ENCODE data around the gene STS.

The STS gene

DNA sequence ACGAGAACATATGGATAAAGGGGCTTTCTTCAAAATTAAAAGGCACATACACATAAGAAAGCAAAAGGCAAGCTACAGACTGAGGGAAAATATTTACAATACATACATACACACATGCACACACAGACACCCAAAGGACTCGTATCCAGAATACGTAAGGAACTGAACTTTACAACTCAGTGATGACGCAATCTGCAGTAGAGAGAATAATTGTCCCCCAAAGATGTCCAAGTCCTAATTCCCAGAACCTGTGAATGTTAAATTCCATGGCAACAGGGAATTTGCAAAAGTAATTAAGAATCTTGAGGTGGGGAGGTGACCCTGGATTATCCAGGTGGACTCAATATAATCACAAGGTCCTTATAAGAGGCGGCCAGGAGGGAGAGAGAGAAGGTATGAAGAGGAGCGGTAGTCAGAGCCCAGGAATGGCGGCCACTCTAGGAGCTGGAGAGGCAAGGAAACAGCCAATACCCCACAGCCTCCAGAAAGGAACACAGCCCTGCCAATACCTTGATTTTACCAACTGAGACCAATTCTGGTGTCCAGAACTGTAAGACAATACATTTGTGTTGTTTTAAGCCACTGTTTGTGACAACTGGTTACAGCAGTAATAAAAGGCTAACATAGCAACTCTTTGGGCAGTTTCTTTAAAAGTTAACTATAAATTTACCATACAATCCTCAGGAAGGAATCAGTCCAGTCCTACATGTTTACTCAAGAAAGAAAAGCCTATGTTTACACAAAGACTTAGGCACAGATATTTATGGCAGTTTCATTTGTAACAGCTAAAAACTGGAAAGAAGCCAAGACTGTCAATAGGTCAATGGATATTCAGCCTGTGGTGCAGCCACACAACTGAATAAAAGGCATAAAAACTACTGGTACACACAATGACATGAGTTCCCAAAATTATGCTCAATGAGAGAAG is 27.3 kb upstream of the STS start:
- H3K9ac ChIP-seq (ENCODE audit: low read depth, low read length), result no peak overlapping the region
- H3K4me1 ChIP-seq (ENCODE audit: insufficient read depth, low read length), result no peaks in the 10 kb centered on the region
- H3K9me3 ChIP-seq (ENCODE audit: control insufficient read depth, insufficient read depth, low read length), result no peaks in the 10 kb centered on the region

DNA sequence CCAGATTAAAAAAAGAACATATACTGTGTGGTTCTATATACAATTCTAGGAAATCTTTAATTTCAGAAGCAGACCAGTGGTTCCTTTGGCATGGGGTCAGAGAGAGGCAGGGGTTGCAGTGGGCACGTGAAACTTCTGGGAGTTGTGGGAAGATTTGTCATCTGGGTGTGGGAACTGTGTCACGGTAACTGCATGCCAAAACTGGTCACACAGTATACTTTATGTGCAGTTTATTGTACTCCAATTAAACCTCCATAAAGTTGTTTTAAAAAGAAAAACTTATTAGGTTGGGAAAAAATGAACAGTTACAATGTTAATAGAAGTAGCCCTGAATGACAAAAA is 26.7 kb upstream of the STS start:
- H3K9ac ChIP-seq (ENCODE audit: low read depth, low read length), result no peak overlapping the region
- no peaks in the 10 kb centered on the region for H3K9me3 ChIP-seq (ENCODE audit: control insufficient read depth, insufficient read depth, low read length)
- no peaks in the 10 kb centered on the region for H3K36me3 ChIP-seq (ENCODE audit: insufficient read depth, low read length)
- no peaks in the 10 kb centered on the region for H3K4me1 ChIP-seq (ENCODE audit: insufficient read depth, low read length)

More for the DNA sequence above, 27.3 kb upstream of the STS start:
- H3K36me3 ChIP-seq (ENCODE audit: insufficient read depth, low read length), result no peaks in the 10 kb centered on the region

DNA sequence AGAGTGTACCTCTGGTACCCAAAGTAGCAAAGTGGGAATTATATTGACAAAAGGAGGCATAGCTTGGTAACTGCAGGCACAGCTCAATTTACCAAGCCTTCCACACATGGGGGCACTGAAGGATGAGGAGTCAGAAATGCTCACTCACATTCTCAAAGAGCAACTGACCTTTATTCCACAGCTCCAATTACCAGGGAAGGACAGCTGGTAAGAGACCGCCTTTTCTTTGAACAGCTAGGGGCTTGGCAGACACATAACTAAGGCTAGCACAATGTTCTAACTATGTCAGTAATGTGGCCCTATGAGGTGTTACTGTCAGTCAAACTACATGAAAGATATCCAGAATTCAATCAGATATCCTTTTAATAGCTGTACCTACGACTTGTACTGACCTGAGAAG is 20.5 kb upstream of the STS start:
- Histone ChIP-seq H3K9ac (ENCODE audit: low read depth, low read length) (no peak overlapping the region), H3K4me1 (ENCODE audit: insufficient read depth, low read length) (peaks cover 2% of the 10 kb centered on the region; the same call in 1 of the 2 replicates), H3K36me3 (ENCODE audit: insufficient read depth, low read length) (no peaks in the 10 kb centered on the region; the same call in 1 of the 2 replicates), H3K9me3 (ENCODE audit: control insufficient read depth, insufficient read depth, low read length) (no peaks in the 10 kb centered on the region)

DNA sequence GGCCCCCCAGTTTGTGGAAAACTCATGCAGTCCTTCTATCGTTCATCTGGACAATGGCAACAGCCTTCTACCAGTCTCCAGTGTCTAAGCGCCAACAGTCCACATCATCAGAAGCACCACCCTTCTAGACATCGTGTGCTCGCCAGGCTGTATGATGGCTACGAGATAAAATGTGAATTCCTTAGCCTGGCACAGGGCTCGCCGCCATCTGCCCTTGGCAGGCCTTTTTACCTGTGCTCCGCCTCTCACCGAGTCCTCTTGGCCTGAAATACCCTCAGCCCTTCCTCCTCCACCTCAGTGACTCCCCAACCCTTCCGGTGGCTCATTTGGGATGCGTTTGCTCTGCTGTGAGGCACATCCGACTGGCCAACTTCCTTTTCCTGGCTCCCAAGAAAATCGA is 15.9 kb upstream of the STS start:
- Histone ChIP-seq H3K9ac (ENCODE audit: low read depth, low read length) (no peak overlapping the region), H3K4me1 (ENCODE audit: insufficient read depth, low read length) (peaks cover 11% of the 10 kb centered on the region), H3K36me3 (ENCODE audit: insufficient read depth, low read length) (no peaks in the 10 kb centered on the region; the same call in 1 of the 2 replicates), H3K9me3 (ENCODE audit: control insufficient read depth, insufficient read depth, low read length) (no peaks in the 10 kb centered on the region)

DNA sequence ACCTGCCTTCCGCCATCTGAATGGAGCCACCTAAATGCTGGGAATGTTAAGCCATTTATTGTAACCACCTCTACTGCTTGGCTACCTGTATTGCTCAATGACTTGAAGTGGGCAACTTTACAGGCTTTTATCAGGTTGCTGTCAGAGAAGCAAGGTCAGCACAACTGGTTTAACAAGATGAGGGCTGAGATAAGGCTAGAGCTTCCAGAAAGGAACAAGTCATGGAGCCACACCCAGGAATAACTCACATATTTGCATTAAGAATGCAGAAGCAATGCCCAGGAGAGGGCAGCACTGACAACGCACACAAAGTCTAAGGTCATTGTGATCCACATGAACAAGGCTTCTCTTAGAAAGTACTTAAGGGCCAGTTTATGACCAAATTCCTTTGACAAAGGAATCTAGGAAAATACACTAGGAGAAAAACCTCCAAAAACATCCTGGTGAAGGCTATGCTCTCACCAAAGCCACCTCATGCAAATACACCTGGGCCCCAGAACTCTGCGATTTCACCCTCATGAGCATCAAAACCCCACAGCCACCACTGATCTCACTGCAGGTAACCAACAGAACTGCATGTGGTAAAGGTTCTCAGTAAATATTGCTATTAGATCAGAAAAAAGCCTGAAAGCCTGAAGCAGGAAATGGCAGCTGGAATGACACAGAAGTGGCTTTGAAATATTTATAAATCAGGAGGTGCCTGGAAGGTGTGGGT is 15.0 kb upstream of the STS start:
- no peak overlapping the region for H3K9ac ChIP-seq (ENCODE audit: low read depth, low read length)
- no peaks in the 10 kb centered on the region for H3K9me3 ChIP-seq (ENCODE audit: control insufficient read depth, insufficient read depth, low read length)

DNA sequence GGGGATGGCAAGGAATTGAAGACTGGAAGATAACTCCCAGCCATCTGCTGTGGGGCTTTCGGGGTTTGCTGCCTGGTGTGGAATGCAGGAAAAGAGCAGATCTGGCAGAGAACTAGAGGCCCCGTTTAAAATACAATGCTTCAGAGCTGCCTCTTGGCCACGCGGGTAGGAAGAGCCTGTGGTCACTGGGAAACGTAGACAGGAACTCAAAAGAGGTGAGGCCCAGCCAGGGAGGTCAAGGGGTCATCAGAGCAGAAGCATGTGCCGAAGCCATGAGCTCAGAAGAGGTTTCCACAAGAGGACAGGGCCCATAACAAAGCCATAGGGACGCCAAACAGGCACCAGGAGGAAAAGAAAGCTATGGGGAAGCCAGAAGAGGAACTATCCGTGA is 14.5 kb upstream of the STS start:
- H3K9ac ChIP-seq (ENCODE audit: low read depth, low read length), result no peak overlapping the region
- peaks cover 11% of the 10 kb centered on the region for H3K4me1 ChIP-seq (ENCODE audit: insufficient read depth, low read length)
- H3K9me3 ChIP-seq (ENCODE audit: control insufficient read depth, insufficient read depth, low read length), result no peaks in the 10 kb centered on the region
- H3K36me3 ChIP-seq (ENCODE audit: insufficient read depth, low read length), result no peaks in the 10 kb centered on the region; the same call in 1 of the 2 replicates

More for the DNA sequence above, 15.0 kb upstream of the STS start:
- peaks cover 11% of the 10 kb centered on the region for H3K4me1 ChIP-seq (ENCODE audit: insufficient read depth, low read length)
- no peaks in the 10 kb centered on the region; the same call in 1 of the 2 replicates for H3K36me3 ChIP-seq (ENCODE audit: insufficient read depth, low read length)

DNA sequence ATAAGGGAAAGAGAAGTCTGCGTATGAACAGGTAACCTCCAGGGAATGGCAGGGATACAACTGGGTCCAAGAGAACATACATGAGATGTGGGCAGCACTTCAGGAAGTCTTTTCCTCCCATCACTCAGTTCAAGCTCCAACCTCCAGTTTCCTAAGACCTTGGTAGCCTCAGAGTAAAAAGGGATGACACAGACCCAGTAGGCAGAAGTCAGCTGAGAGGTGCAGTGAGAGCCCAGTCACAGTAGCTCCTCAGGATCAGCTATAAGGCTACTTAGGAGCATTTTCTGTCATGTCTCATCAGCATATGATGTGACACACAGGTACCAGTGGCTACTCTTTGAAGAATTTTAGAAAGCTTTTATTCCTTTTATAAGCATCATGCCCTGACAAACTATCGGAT is 12.5 kb upstream of the STS start:
- Histone ChIP-seq H3K36me3 (ENCODE audit: insufficient read depth, low read length) (no peaks in the 10 kb centered on the region; the same call in 1 of the 2 replicates), H3K9ac (ENCODE audit: low read depth, low read length) (no peak overlapping the region), H3K9me3 (ENCODE audit: control insufficient read depth, insufficient read depth, low read length) (no peaks in the 10 kb centered on the region), H3K4me1 (ENCODE audit: insufficient read depth, low read length) (peaks cover 11% of the 10 kb centered on the region)

DNA sequence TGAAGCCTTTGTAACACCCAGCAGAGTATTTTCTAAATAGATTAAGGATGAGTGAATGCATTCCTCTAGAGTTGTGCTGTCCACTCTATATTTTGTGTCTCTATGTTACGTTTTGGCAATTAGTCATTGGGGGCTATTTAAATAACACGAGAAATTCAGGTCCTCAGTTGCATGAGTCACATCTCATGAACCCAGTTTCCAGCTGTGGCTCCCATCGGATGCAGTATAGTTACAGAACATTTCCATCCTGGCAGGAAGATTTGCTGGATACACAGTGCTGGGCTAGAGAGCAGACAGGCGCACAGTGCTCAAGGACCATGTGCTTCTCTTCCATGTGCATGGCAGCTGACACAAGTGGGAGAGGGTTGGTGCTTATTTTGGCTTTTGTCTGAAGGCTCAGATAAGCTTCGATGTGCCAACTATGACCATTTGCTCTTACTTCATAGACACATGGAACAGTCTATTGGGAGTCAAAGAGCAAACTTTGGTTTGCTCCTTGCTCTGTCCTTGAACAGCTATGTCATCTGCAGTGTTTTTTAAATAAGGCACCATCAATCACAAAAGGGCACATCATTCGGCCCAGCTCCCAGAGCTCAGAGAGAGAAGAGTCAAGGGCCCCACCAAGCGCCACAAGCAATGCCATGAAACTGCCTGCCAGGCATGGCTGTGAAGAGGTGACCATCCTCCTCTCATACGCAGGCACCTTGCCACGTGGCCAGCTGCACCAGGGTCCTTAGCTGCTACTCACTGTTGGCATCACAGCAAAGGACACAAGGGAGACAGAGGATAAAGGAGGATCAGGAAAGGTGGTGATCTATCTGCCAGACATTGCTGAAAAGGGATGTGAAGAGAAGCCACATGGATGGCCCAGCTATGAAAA is 8.1 kb upstream of the STS start:
- Histone ChIP-seq H3K9me3 (ENCODE audit: control insufficient read depth, insufficient read depth, low read length) (no peaks in the 10 kb centered on the region), H3K9ac (ENCODE audit: low read depth, low read length) (no peak overlapping the region), H3K4me1 (ENCODE audit: insufficient read depth, low read length) (no peaks in the 10 kb centered on the region), H3K36me3 (ENCODE audit: insufficient read depth, low read length) (no peaks in the 10 kb centered on the region)

DNA sequence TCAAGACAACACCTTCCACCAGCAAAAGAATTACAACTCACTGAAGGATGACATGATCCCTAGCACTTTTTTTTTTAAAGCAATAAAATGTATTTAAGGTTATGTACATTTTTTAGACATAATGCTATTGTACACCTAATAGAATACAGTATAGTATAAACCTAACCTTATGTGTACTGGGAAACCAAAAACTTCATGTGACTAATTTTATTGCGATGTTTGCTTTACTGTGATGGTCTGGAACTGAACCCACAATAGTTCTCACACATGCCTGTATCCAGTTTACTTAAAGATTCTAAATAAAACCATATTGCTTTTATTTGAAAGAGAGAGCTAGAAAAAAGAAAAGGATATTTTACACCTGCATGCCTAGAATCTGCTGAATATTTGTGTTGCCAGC is 4.4 kb upstream of the STS start:
- no peaks in the 10 kb centered on the region for H3K9me3 ChIP-seq (ENCODE audit: control insufficient read depth, insufficient read depth, low read length)
- H3K4me1 ChIP-seq (ENCODE audit: insufficient read depth, low read length), result no peaks in the 10 kb centered on the region
- H3K36me3 ChIP-seq (ENCODE audit: insufficient read depth, low read length), result no peaks in the 10 kb centered on the region
- no peak overlapping the region for H3K9ac ChIP-seq (ENCODE audit: low read depth, low read length)

DNA sequence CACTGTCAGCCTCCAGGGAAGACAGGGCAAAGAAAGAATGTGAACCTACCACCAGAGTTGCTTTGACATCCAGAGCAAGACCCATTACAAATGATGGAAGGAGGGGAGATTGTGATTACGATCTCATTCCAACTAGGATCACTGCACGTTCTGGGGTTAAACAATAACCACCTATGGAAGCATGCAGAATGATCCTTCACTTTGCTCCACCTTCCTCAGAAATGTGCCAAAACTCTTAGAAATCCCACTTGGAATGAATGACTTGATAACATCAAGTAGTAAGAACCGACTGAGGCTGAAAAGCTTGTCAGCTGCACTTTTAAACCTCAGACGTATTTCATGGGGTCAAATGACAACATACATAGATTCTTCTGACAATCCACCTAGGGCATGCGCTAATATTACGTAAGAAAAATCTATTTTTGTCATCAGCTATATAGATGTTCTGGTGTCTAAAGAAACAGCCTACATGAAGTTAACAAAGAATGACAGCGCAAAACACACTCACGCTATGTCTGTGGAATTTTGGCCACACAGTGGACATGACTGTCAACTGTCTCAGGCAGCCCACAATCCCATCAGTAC is 3.5 kb upstream of the STS start:
- Histone ChIP-seq H3K36me3 (ENCODE audit: insufficient read depth, low read length) (no peaks in the 10 kb centered on the region), H3K4me1 (ENCODE audit: insufficient read depth, low read length) (no peaks in the 10 kb centered on the region), H3K9me3 (ENCODE audit: control insufficient read depth, insufficient read depth, low read length) (no peaks in the 10 kb centered on the region), H3K9ac (ENCODE audit: low read depth, low read length) (no peak overlapping the region)

DNA sequence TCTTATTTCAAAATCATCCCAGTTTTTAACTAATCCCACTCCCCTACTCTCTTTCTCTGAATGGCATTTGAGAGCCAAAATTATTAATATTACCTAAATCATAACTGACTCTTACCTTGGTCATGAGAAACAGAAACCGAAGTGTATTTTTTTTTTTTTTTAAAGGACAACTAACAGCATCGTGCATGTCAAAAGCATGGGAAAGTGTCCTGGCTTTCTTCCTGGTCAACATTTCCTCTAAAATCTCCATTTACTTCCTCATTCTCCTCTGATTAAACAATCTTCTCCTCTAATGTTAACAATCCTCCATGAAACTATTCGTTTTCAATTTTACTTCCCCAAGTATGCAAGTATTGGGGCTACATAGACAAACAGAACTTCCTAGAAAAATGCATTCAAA is 2.1 kb upstream of the STS start:
- H3K36me3 ChIP-seq (ENCODE audit: insufficient read depth, low read length), result no peaks in the 10 kb centered on the region
- H3K9ac ChIP-seq (ENCODE audit: low read depth, low read length), result no peak overlapping the region
- H3K4me1 ChIP-seq (ENCODE audit: insufficient read depth, low read length), result no peaks in the 10 kb centered on the region
- no peaks in the 10 kb centered on the region for H3K9me3 ChIP-seq (ENCODE audit: control insufficient read depth, insufficient read depth, low read length)

DNA sequence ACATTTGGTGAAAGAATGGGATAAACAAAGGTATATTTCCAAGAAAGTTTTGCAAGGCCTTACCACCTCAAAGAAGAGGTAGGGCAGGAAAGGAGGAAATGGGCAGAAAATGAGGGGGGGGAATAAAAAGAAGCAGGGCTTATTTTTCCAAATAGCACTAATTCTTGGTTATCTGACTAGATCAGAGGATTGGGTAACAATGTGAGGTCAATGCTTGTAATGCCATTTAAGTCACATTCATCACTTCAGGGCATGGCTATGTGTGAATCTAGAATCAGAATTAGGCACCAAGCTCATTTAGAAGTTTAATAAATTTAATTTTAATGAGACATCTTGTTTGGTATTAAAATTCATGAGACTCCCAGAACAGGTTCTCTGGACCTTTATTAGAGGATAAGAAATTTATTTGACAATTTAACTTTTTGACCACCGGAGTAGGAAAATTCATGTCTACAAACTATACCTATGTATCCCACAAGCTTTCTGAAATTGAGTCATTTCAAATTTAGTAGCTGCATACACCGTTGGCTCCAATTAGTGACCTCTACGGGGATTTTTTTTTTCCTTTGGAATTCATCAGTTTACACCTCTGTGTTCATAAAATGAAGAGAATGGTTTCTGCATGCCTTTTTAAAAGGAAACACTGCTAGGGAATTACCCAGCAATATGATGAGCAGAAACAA is 1.4 kb upstream of the STS start:
- no peaks in the 10 kb centered on the region for H3K4me1 ChIP-seq (ENCODE audit: insufficient read depth, low read length)
- no peaks in the 10 kb centered on the region for H3K9me3 ChIP-seq (ENCODE audit: control insufficient read depth, insufficient read depth, low read length)
- no peaks in the 10 kb centered on the region for H3K36me3 ChIP-seq (ENCODE audit: insufficient read depth, low read length)
- no peak overlapping the region for H3K9ac ChIP-seq (ENCODE audit: low read depth, low read length)

DNA sequence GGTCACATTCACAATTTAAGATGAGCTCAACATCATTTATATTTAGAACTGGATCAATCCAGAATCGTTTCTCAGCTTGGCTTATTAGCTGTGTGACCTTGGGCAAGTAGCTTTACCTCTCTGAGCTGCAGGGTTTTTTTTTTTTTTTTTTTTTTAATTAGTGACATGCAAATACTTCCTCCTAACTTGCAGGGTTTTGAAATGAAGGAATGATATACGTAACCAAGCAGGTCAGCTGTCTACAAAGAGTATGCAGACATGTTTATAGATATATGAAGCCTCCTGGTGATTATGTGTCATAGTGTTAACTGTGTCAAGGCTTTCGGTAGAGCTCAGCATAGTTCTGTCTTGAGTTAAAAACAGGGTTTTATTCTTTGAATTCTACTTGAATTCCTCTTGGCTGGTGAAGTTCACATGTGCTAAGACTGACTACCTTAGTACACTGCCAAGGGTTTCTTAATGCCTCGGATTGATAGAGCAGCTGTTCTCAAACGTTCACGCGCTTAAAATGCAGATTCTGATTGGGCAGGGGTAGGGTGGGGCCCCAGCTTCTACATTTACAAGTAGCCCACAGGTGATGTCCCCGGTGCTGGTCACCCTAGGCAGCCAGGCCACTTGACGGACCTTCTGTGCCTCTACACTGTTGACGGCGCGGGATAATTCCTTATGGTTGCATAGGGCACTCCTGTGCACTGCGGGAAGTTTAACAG is 654 bp upstream of the STS start:
- Histone ChIP-seq H3K9me3 (ENCODE audit: control insufficient read depth, insufficient read depth, low read length) (no peaks in the 10 kb centered on the region), H3K9ac (ENCODE audit: low read depth, low read length) (peak overlapping the region; percentile 86; the same call in 1 of the 2 replicates), H3K36me3 (ENCODE audit: insufficient read depth, low read length) (no peaks in the 10 kb centered on the region), H3K4me1 (ENCODE audit: insufficient read depth, low read length) (no peaks in the 10 kb centered on the region)

Data from ES-I3 (cell line).